H1 (cell line): ENCODE results near the gene PCDHA11. TPM values are rescaled to one million over a fixed set of nuclear protein-coding genes. Genes with fewer than 3 reads are reported as not detected.

ENCODE experiments used
- GABPA ChIP-seq: IDR thresholded peaks from 2 replicates; pipeline ENCODE4 v1.6.1; 2011; ENCODE audit warnings: mild to moderate bottlenecking, low read length, moderate library complexity, borderline replicate concordance; ENCODE audit not compliant: insufficient read depth
- KDM4A ChIP-seq: IDR thresholded peaks from one replicate; pipeline ENCODE4 v1.7.1; 2012; ENCODE audit warnings: low read depth, mild to moderate bottlenecking, moderate library complexity, low read length, inconsistent platforms; ENCODE audit not compliant: severe bottlenecking
- MAFK ChIP-seq: IDR thresholded peaks from 2 replicates; pipeline ENCODE4 v1.6.1; 2012; ENCODE audit warnings: low read depth, mild to moderate bottlenecking, improper control_type of control experiment, low read length
- RNF2 ChIP-seq: fragments of 200-900, 300-1000 bp; sonication (generic); IDR thresholded peaks from 2 replicates; pipeline ENCODE4 v1.7.1; 2016; ENCODE audit warnings: borderline replicate concordance, low read depth, mild to moderate bottlenecking, antibody characterized with exemption, low read length; ENCODE audit not compliant: poor library complexity, severe bottlenecking; ENCODE audit errors: missing control alignments
- TAF7 ChIP-seq: optimal IDR thresholded peaks from 2 replicates; pipeline ENCODE3; 2011; ENCODE audit warnings: low read depth, mild to moderate bottlenecking, inconsistent platforms, low read length, moderate library complexity, borderline replicate concordance
- TEAD4 ChIP-seq: IDR thresholded peaks from 2 replicates; pipeline ENCODE4 v1.6.1; 2012; ENCODE audit warnings: low read depth, low read length, inconsistent platforms, mixed read lengths
- polyA plus RNA-seq, 7 experiments: library from polyadenylated mRNA; depleted of rRNA in 3 of 7; stranded (reverse) in 5 of 7; unstranded in 2 of 7; fragments of >200 nt in 5 of 7; fragments of 200-250 nt in 2 of 7; gene quantifications; 1 replicate in 5 of 7; 2 replicates in 1 of 7; 4 replicates in 1 of 7; pipeline versions ENCODE4 v1.2.1 to v1.2.3, GENCODE V29; 2011 to 2013; ENCODE audit warnings: missing spikeins in 2 of 7, mixed read lengths in 2 of 7
- total RNA-seq: library from RNA; stranded (reverse); fragmentation: NEBNext Ultra II Directional; extraction: Animal tissue kit (Norgen Biotek cat#: 25700); gene quantifications from 2 replicates; pipeline ENCODE4 v1.2.1, GENCODE V29; 2021
- TF ChIP-seq, protein P1 (sequence below): fragments of 300-600 bp; sonication (generic); IDR thresholded peaks from 2 replicates; pipeline ENCODE4 v1.7.1; 2012; ENCODE audit warnings: low read length, moderate library complexity, mild to moderate bottlenecking, inconsistent platforms; ENCODE audit not compliant: insufficient replicate concordance
- TF ChIP-seq, protein P2 (sequence below): IDR thresholded peaks from 2 replicates; pipeline ENCODE4 v1.6.1; 2011; ENCODE audit warnings: low read length, improper control_type of control experiment

Gene PCDHA11
- total and polyA plus RNA-seq, 2 of the 8 experiments (the other 6 are each of a cell fraction or from before 2014, with no cell fraction given): 4.7 to 6.6 TPM

DNA sequence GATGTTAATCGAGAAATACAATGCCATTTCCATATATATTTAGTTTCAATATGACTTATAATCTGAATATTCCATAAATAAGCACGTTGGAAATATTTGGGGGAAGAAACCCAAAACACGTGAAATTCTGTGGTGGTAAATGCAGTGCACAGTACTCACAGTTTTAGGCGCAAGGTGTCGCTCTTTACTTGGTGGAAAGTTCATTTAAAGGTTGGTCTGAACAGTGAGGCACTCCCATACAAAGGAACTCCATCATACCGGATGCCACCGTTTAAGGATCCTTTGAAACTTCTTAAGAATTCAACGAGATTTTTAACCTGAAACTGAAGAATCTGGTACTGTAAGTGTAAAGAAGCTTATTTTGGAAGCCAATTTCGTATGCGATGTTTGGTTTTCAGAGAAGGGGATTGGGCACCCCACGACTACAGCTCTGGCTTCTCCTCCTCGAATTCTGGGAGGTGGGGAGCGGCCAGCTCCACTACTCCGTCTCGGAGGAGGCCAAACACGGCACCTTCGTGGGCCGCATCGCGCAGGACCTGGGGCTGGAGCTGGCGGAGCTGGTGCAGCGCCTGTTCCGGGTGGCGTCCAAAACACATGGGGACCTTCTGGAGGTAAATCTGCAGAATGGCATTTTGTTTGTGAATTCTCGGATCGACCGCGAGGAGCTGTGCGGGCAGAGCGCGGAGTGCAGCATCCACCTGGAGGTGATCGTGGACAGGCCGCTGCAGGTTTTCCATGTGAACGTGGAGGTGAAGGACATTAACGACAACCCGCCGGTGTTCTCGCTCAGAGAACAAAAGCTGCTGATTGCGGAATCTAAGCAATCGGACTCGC lies at the start of gene PCDHA11 (continued):
- TF ChIP-seq TEAD4: peak; percentile 56; the same call in 1 of the 2 replicates
- no peak for TF ChIP-seq MAFK
- no peak for TF ChIP-seq TAF7
- TF ChIP-seq RNF2: no peak
- TF ChIP-seq, protein P1, sequence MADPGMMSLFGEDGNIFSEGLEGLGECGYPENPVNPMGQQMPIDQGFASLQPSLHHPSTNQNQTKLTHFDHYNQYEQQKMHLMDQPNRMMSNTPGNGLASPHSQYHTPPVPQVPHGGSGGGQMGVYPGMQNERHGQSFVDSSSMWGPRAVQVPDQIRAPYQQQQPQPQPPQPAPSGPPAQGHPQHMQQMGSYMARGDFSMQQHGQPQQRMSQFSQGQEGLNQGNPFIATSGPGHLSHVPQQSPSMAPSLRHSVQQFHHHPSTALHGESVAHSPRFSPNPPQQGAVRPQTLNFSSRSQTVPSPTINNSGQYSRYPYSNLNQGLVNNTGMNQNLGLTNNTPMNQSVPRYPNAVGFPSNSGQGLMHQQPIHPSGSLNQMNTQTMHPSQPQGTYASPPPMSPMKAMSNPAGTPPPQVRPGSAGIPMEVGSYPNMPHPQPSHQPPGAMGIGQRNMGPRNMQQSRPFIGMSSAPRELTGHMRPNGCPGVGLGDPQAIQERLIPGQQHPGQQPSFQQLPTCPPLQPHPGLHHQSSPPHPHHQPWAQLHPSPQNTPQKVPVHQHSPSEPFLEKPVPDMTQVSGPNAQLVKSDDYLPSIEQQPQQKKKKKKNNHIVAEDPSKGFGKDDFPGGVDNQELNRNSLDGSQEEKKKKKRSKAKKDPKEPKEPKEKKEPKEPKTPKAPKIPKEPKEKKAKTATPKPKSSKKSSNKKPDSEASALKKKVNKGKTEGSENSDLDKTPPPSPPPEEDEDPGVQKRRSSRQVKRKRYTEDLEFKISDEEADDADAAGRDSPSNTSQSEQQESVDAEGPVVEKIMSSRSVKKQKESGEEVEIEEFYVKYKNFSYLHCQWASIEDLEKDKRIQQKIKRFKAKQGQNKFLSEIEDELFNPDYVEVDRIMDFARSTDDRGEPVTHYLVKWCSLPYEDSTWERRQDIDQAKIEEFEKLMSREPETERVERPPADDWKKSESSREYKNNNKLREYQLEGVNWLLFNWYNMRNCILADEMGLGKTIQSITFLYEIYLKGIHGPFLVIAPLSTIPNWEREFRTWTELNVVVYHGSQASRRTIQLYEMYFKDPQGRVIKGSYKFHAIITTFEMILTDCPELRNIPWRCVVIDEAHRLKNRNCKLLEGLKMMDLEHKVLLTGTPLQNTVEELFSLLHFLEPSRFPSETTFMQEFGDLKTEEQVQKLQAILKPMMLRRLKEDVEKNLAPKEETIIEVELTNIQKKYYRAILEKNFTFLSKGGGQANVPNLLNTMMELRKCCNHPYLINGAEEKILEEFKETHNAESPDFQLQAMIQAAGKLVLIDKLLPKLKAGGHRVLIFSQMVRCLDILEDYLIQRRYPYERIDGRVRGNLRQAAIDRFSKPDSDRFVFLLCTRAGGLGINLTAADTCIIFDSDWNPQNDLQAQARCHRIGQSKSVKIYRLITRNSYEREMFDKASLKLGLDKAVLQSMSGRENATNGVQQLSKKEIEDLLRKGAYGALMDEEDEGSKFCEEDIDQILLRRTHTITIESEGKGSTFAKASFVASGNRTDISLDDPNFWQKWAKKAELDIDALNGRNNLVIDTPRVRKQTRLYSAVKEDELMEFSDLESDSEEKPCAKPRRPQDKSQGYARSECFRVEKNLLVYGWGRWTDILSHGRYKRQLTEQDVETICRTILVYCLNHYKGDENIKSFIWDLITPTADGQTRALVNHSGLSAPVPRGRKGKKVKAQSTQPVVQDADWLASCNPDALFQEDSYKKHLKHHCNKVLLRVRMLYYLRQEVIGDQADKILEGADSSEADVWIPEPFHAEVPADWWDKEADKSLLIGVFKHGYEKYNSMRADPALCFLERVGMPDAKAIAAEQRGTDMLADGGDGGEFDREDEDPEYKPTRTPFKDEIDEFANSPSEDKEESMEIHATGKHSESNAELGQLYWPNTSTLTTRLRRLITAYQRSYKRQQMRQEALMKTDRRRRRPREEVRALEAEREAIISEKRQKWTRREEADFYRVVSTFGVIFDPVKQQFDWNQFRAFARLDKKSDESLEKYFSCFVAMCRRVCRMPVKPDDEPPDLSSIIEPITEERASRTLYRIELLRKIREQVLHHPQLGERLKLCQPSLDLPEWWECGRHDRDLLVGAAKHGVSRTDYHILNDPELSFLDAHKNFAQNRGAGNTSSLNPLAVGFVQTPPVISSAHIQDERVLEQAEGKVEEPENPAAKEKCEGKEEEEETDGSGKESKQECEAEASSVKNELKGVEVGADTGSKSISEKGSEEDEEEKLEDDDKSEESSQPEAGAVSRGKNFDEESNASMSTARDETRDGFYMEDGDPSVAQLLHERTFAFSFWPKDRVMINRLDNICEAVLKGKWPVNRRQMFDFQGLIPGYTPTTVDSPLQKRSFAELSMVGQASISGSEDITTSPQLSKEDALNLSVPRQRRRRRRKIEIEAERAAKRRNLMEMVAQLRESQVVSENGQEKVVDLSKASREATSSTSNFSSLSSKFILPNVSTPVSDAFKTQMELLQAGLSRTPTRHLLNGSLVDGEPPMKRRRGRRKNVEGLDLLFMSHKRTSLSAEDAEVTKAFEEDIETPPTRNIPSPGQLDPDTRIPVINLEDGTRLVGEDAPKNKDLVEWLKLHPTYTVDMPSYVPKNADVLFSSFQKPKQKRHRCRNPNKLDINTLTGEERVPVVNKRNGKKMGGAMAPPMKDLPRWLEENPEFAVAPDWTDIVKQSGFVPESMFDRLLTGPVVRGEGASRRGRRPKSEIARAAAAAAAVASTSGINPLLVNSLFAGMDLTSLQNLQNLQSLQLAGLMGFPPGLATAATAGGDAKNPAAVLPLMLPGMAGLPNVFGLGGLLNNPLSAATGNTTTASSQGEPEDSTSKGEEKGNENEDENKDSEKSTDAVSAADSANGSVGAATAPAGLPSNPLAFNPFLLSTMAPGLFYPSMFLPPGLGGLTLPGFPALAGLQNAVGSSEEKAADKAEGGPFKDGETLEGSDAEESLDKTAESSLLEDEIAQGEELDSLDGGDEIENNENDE: no peak
- peak; percentile 45 for TF ChIP-seq KDM4A
- TF ChIP-seq GABPA: no peak
- TF ChIP-seq, protein P2, sequence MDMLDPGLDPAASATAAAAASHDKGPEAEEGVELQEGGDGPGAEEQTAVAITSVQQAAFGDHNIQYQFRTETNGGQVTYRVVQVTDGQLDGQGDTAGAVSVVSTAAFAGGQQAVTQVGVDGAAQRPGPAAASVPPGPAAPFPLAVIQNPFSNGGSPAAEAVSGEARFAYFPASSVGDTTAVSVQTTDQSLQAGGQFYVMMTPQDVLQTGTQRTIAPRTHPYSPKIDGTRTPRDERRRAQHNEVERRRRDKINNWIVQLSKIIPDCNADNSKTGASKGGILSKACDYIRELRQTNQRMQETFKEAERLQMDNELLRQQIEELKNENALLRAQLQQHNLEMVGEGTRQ: no peak
